Stimulated activated naive CD4-positive, alpha-beta T cell treated with Interleukin-2 at 50 U/mL for 16 hours (primary cell): ENCODE results near the gene TMEM134.
A peak's percentile ranks its signal among the peaks of the same experiment; 100 is the strongest.

Source experiments
- DNase-seq: peaks from one replicate; lab custom pipeline; 2025; lab: John Stamatoyannopoulos, UW

The TMEM134 gene

DNA sequence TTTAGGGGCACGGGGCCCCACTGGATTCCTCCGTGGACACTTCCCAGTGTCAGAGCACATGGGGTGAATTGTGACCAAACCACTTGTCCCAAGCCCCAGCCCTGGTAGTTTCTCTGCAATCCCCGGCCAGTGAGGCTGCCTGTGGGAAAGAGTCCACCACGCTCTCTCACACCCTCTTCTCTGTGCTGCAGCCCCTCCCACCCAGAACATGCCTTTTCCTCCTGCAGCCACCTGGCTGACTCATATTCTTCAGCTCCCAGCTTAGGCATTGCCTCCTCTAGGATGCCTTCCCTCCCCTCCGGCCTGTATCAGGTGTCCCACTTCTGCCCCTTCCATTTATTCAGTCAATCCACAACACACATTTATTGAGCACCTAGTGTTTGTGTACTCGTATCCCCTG, 46.2 kb downstream of the TMEM134 start:
- DNase-seq = no peak

- DNase-seq = no peak
Observed at GRCh38 chr11:67421430-67422031, 47.5 kb downstream of the TMEM134 start.

DNA sequence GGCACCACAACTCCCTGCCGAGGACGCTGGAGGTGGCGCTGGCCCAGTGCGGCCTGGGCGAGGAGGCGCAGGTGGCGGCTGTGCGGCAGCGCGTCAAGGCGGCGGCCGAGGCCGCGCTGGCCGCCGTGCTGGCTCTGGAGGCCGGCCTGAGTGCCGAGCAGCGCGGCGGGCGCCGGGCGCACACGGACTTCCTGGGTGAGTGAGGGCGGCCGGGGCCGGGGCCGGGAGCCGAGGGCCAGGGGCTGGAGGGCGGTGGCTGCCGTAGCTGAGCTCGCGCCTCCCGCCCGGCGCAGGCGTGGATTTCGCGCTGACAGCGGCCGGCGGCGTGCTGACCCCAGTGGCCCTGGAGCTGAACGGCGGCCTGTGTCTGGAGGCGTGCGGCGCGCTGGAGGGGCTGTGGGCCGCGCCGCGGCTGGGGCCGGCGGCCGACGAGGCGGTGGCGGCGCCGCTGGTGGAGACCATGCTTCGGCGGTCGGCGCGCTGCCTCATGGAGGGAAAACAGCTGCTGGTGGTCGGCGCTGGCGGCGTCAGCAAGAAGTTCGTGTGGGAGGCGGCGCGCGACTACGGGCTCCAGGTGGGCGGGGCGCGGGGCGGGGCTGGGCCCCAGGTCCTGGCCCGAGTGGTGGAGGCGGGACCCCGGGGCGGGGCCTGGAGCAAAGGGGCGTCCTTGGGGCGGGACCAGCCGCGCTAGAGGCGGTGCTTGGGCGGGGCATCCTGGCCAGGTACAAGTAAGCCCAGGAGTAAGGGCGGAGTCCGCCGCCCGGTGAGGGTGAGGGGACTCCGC, 48.2 kb downstream of the TMEM134 start:
- DNase-seq = peak; percentile 94

DNA sequence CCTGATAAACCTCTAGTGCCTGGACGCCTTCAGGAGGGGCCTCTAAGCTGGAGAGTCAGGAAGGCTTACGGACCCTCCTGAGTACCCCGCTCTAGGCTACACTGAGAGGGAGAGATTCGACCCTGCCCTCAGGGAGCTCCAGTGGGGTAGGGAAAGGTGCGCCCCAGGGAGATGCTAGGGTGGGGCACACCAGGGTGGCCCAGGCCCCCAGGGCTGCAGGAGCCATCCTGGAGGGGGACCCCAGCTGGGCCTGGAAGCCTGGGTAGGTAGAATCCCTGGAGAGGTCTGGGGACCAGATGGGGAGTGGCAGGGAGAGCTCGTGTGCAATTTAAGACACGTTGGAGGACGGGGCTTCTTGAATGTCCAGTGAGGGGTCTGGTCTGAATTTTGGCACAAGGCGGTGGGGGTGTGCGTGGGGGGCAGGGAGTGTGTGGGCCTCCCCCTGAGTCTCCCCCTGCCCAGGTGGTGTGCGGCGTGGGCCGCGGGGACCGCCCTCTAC, 48.9 kb downstream of the TMEM134 start:
- no peak for DNase-seq

- no peak for DNase-seq
Observed at GRCh38 chr11:67419325-67420049, 49.6 kb downstream of the TMEM134 start.

DNA sequence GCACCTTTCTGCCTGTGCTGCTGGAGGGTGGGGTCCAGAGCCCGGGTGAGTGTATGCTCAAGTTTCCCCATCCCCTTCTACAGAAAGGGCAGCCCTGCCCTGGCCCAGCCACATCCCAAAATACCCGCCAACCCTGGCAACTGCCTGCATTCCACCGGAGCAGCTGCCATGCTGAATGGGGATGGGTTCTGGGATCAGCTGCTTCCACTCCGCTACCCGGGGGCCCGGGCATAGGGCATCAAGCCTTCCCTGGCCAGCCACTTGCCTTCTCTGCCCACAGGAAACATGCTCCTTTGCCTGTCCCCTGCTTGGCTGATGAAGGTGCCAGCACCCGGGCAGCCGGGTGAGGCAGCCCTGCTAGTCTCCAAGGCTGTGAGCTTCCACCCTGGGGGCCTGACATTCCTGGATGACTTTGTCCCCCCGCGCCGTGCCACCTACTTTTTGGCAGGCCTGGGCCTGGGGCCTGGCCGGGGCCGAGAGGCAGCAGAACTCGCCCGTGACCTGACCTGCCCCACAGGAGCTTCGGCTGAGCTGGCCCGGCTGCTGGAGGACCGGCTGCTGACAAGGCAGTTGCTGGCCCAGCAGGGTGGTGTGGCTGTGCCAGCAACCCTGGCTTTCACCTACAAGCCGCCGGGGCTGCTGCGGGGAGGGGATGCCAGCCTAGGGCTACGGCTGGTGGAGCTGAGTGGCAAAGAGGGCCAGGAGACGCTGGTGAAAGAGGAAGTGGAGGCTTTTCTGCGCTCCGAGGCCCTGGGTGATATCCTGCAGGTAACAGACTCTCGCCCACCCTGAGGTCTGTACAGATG, 50.4 kb downstream of the TMEM134 start:
- DNase-seq = no peak

DNA sequence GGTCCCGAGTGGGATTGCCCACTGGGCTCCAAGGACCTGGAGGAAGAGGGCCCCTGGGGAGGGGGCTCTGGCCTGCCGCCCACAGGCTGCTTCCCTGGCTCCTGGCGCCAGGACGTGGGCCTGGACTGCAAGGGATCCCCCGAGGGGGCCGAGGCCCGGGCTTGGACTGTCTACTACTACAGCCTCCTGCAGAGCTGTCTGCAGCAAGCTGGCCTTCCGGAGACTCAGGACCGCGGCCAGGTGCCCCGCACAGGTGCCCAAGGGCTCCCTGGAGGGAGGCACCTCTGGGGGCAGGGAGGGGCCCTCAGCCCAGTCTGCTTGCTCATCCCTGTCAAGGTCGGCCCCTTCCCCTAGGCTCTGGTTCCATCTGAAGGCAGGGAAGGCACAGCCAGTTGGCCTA, 51.6 kb downstream of the TMEM134 start:
- no peak for DNase-seq

DNA sequence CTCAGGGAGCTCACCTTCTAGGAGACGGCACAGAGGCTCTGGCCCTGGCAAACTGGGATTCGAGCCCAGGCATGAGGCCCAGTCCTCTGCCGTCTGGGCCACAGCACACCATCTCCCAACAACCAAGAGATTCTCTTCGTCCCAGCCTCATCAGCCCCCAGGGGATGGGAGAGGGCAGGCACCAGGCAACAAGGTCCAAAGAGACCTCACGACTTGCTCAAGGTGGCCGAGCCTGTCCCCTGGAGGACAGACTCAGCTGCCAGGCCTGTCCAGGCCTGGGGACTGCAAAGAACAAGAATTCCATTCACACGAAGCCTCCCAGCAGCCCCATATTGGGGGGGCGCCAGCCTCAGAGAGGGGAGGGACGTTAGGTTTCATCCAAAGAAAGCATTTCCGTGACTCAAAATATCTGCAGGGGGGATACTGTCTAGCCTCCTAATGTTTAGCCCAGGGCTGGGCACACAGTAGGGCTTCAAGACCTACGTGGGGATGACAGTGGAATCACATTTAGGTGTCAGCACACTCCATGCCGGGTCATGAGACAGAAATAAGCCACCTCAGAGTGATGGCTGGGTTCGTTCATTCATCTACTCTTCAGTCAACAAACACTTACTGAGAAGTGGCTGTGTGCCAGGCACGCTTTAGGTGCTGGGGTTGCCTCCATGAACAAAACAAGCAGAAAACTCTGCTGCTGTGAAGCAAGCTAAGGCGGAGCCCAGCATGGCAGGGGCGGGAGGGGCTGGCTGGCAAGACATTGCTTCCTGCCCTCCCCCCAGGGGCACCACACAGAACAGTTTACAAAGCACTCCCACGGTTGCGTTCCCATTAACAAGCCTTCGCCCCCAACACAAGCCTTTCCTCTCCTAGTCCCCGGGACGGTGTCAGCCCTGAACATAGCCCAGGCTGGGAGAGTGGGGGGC, 52.4 kb downstream of the TMEM134 start:
- peak; percentile 59 for DNase-seq

GRCh38 chr11:67415501-67416304, 53.3 kb downstream of the TMEM134 start, which contains the start of gene CARNS1:
TSS of gene CARNS1 (plus strand) at chr11:67415678. CDS start at chr11:67416200, 522 bp downstream.
- DNase-seq = no peak

GRCh38 chr11:67413266-67413849, 55.7 kb downstream of the TMEM134 start:
- DNase-seq = no peak

- no peak for DNase-seq
Observed at GRCh38 chr11:67412495-67413179, 56.4 kb downstream of the TMEM134 start.

DNA sequence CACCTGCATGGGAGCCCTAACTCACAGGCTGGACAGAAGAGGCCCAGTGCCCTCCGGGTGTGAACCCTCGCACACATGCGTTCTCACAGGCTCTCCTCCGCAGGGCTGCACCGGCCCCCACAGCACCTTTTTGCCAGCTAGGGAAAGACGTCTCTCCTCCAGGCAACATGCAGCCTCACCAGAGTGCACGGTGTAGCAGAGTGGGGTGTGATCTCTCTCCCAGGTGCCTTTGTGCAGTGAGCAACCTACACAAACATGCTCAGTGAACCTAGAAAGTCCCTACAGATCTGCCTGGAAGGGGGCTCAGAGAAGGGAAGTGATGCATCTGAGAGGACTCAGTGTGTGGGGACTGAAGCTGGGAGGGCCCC, 57.3 kb downstream of the TMEM134 start:
- DNase-seq = no peak
